DND-41 (cell line): ENCODE measurements around the gene BMERB1.

Experiments used
- EZH2 ChIP-seq: IDR thresholded peaks from 3 replicates; pipeline ENCODE4 v1.6.1; 2012; ENCODE audit warnings: borderline replicate concordance, low read depth, mild to moderate bottlenecking, moderate library complexity, low read length, inconsistent platforms; ENCODE audit not compliant: severe bottlenecking
- TF ChIP-seq, protein P1 (sequence below): IDR thresholded peaks from 2 replicates; pipeline ENCODE4 v1.5.1; 2012; ENCODE audit warnings: borderline replicate concordance, low read length, moderate library complexity, mild to moderate bottlenecking; ENCODE audit not compliant: poor library complexity, severe bottlenecking; ENCODE audit errors: extremely low read depth

DNA sequence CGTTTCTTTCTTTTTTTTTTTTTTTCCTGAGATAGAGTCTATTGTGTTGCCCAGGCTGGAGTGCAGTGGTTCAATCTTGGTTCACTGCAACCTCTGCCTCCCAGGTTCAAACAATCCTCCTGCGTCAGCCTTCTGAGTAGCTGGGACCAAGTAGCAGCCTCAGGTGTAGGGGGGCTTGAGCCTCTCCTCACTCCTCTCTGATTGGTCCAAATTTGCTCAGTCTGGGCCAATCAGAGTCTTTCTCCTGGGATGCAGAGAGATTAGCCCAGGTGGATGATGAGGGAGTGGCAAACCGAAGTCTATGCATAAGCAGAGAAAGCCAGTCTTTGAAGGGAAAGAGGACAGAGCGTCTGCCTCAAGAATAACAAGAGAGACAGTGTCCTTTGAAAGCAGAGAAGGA, 99.0 kb downstream of the BMERB1 start:
- TF ChIP-seq, protein P1, sequence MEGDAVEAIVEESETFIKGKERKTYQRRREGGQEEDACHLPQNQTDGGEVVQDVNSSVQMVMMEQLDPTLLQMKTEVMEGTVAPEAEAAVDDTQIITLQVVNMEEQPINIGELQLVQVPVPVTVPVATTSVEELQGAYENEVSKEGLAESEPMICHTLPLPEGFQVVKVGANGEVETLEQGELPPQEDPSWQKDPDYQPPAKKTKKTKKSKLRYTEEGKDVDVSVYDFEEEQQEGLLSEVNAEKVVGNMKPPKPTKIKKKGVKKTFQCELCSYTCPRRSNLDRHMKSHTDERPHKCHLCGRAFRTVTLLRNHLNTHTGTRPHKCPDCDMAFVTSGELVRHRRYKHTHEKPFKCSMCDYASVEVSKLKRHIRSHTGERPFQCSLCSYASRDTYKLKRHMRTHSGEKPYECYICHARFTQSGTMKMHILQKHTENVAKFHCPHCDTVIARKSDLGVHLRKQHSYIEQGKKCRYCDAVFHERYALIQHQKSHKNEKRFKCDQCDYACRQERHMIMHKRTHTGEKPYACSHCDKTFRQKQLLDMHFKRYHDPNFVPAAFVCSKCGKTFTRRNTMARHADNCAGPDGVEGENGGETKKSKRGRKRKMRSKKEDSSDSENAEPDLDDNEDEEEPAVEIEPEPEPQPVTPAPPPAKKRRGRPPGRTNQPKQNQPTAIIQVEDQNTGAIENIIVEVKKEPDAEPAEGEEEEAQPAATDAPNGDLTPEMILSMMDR = no peak
- no peak for TF ChIP-seq EZH2
